Heart right ventricle (tissue), 16 donors: ENCODE results near the gene PLCXD1. TPM values are rescaled to one million over a fixed set of nuclear protein-coding genes. Genes with fewer than 3 reads are reported as not detected.
"Not testable (repeated sequence)": the region's sequence is repeated elsewhere in the genome, so short reads cannot be mapped to it uniquely, and the experiment has no call there.

Experiments
- ATAC-seq, 8 donors: fragments of 200-7000 bp; cut with Tn5 transposase; one replicate each; pipeline ENCODE4 v1.9.1; 2020; ENCODE audit warnings: mild to moderate bottlenecking in 8 of 8, moderate library complexity in 8 of 8, moderate number of reproducible peaks in 1 of 8
- DNase-seq, 2 donors: peaks; one replicate each; pipeline ENCODE4 v3.0.0-alpha.2; 2020
- H3K27ac ChIP-seq, 10 donors: fragments of 200-600 bp; sonication (generic) in 2 of 10; one replicate each; pipeline versions ENCODE4 v1.5.0 to v1.8.0; 2020 to 2022; ENCODE audit warnings: mild to moderate bottlenecking in 3 of 10
- H3K27me3 ChIP-seq, 7 donors: fragments of 200-600 bp; one replicate each; pipeline ENCODE4 v1.8.0; 2021 to 2022; ENCODE audit warnings: mild to moderate bottlenecking in 2 of 7
- H3K36me3 ChIP-seq, 9 donors: fragments of 200-600 bp; sonication (generic) in 1 of 9; one replicate each; pipeline versions ENCODE4 v1.5.0 to v1.8.0; 2020 to 2022; ENCODE audit warnings: mild to moderate bottlenecking in 2 of 9
- H3K4me1 ChIP-seq, 9 donors: fragments of 200-600 bp; sonication (generic) in 1 of 9; one replicate each; pipeline versions ENCODE4 v1.5.0 to v1.8.0; 2020 to 2022; ENCODE audit warnings: mild to moderate bottlenecking in 4 of 9
- H3K4me3 ChIP-seq, 10 donors: fragments of 200-600 bp; sonication (generic) in 2 of 10; one replicate each; pipeline versions ENCODE4 v1.5.0 to v1.8.0; 2020 to 2022; ENCODE audit warnings: mild to moderate bottlenecking in 7 of 10, moderate library complexity in 2 of 10
- H3K9me3 ChIP-seq, 11 donors: fragments of 200-600 bp in 10 of 11; sonication (generic) in 2 of 11; one replicate each; pipeline versions ENCODE4 v1.5.0 to v1.8.0; 2013 to 2022; ENCODE audit warnings: mild to moderate bottlenecking in 2 of 11, control low read depth in 1 of 11, moderate library complexity in 1 of 11
- WGBS, 2 donors: extraction: QIAGEN DNeasy Blood & Tissue Kit; methylation state at CpG; one replicate each; pipeline ENCODE4 v1.1.7; 2013; ENCODE audit warnings: inconsistent platforms in 1 of 2; 5-methylcytosine and 5-hydroxymethylcytosine counted together
- intact Hi-C, 10 donors: fragments of 100-400 bp; cut with DNase I; formaldehyde crosslinking; loops; one replicate each; pipeline versions ENCODE4 v1.11.1 to v1.14.2; 2022
- polyA plus RNA-seq, 2 donors: library from polyadenylated mRNA; stranded (reverse); fragments of 200-250 nt; gene quantifications; one replicate each; pipeline ENCODE4 v1.2.3, GENCODE V29; 2013
- total RNA-seq, 10 donors: library from RNA; stranded (reverse); fragmentation: NEBNext Ultra II Directional in 3 of 10; extraction: Animal tissue kit (Norgen Biotek cat#: 25700) in 3 of 10; gene quantifications; one replicate each; pipeline versions ENCODE4 v1.2.1 to v1.2.4, GENCODE V29; 2021 to 2023
- TF ChIP-seq, protein P1 (sequence below), 9 donors: fragments of 200-600 bp; sonication (generic) in 2 of 9; IDR thresholded peaks; one replicate each; pipeline versions ENCODE4 v1.5.0 to v1.8.0; 2021 to 2022; ENCODE audit warnings: antibody characterized with exemption in 9 of 9, mild to moderate bottlenecking in 5 of 9, moderate library complexity in 1 of 9
- donor health status: Arrhythmogenic right ventricular cardiomyopathy.
- donor health status: ischemic (EF 13 %, LVEDD 7.1; RV severe dilation, severe dysfunction).
- donor health status: healthy with polysubstance abuse.
- donor health status: DM: no; HTN: yes; CAD: no.
- donor health status: DM: no; HTN: no; CAD: no.
- donor health status: ischemic (EF 25% LVEDD 6.9; RV normal size, moderate dysfunction).
- donor health status: ischemic (EF 25% LVEDD 5.7; RV mildly dilated, moderate dysfunction).
- donor health status: healthy.
- donor health status: DM: yes; HTN: yes; CAD: no.
- donor health status: Ischemic cardiomyopathy.
- donor health status: ischemic (EF 35%, LVEDD 5.7; RV mildly dilated, moderate dysfunction).
- donor health status: nonischemic (EF 11% LVEDD 7.7; RV severe dilation, severe dysfunction).
- donor health status: DM: yes; HTN: yes; CAD: no.
- donor health status: PGD.
- donor health status: ischemic (EF 29% LVEDD 5.4; RV normal size, mild dysfunction).
- donor health status: nonischemic (EF 23%, LVEDD 6.1; RV moderate dilation, normal function).

Gene PLCXD1
- total and polyA plus RNA-seq, 12 donors: 1.9 to 19.9 (median 2.8) TPM

DNA sequence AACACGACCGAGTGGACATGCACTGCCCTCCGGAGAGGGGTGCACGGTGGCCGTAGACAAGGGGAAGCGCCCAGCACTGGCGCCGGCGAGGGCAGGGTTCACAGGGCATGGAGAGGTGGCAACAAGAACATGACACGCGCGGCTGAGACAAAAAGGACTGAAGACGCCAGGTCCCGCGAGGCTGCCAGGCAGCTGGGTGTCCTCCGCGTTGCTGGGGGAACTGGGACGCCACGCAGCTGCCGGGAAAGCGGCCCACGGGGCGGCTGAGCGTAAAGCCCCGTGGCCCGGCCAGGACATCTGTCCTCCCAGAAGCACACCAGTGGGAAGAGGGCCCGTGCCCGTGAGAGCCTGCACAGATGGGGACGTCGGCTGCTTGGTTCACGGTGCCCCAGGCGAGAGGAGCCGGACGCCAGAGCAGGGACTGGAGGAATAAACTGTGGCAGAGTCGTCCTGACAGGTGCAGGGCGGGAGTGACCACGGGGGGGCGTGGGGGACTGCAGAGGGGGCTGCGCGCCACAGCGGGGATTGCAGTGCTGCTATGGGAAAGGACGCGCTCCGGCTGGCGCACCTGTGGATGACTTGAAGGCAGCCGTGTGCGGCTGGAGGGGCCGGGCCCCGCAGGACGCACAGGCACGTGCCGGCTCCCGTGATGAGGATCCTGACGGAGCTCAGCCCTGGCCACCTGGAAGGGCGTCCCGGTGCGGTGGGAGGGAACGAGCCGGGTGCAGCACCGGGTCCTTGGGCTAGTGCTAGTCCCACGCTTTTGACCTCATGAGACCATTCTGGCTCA lies 69.5 kb downstream of the PLCXD1 start:
- peaks cover 0 to 17% (median 3%) of the 10 kb centered on the region in 9 donors for H3K4me1 ChIP-seq
- DNase-seq: no peak
- no peak overlapping the region for H3K4me3 ChIP-seq
- WGBS, 2 donors: 94 to 96% methylated on average over 61 of the region's 61 CpGs
- no peak overlapping the region for H3K27ac ChIP-seq
- H3K27me3 ChIP-seq: no peaks in the 10 kb centered on the region
- intact Hi-C loops: no loop called here
- TF ChIP-seq, protein P1, sequence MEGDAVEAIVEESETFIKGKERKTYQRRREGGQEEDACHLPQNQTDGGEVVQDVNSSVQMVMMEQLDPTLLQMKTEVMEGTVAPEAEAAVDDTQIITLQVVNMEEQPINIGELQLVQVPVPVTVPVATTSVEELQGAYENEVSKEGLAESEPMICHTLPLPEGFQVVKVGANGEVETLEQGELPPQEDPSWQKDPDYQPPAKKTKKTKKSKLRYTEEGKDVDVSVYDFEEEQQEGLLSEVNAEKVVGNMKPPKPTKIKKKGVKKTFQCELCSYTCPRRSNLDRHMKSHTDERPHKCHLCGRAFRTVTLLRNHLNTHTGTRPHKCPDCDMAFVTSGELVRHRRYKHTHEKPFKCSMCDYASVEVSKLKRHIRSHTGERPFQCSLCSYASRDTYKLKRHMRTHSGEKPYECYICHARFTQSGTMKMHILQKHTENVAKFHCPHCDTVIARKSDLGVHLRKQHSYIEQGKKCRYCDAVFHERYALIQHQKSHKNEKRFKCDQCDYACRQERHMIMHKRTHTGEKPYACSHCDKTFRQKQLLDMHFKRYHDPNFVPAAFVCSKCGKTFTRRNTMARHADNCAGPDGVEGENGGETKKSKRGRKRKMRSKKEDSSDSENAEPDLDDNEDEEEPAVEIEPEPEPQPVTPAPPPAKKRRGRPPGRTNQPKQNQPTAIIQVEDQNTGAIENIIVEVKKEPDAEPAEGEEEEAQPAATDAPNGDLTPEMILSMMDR (IDR thresholded peaks at IDR 0.05): no peak
- H3K9me3 ChIP-seq: no peaks in the 10 kb centered on the region
- peaks cover 0 to 15% (median 0%) of the 10 kb centered on the region in 9 donors for H3K36me3 ChIP-seq
- ATAC-seq: peak in 1 of 8 donors; percentile 18

DNA sequence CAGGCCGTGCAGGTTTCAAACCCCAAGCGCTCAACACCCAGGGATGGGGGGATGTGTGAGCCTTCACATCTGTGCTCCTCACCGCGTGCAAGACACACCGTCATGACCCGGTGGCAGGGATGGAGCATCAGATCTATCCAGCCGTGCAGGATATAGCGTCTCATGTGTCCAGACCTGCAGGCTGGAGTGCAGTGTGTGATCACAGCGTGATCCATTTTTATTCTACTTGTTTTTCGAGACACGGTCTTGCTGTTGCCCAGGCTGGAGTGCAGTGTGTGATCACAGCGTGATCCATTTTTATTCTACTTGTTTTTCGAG lies 70.1 kb downstream of the PLCXD1 start:
- H3K4me1 ChIP-seq: peaks cover 0 to 17% (median 3%) of the 10 kb centered on the region in 9 donors
- H3K27ac ChIP-seq: not testable (repeated sequence)

DNA sequence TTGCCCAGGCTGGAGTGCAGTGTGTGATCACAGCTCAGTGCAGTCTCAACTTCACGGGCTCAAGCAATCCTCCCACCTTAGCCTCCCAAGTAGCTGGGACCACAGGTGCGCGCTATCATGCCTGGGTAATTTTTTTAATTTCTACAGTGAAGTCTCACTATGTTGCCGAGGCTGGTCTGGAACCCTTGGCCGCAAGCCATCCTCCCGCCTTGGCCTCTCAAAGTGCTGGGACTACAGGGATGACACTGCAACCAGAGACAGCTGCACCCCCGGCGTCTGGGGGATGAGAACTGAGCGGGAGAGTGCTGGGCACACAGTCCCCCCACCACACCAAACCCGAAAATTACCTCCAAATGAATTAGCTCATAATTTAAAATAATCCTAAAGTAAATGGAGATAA lies 70.6 kb downstream of the PLCXD1 start:
- peaks cover 0 to 12% (median 0%) of the 10 kb centered on the region in 9 donors for H3K36me3 ChIP-seq
- no peak for ATAC-seq
- TF ChIP-seq, protein P1 (IDR thresholded peaks at IDR 0.05): no peak
- peaks cover 0 to 17% (median 3%) of the 10 kb centered on the region in 9 donors for H3K4me1 ChIP-seq
- no peak for DNase-seq
- H3K9me3 ChIP-seq: no peaks in the 10 kb centered on the region
- intact Hi-C loops: no loop called here
- no peak overlapping the region for H3K27ac ChIP-seq
- no peaks in the 10 kb centered on the region for H3K27me3 ChIP-seq
- no peak overlapping the region for H3K4me3 ChIP-seq
- WGBS, 2 donors: 91 to 92% methylated on average over 10 of the region's 10 CpGs

More for the DNA sequence above, 70.1 kb downstream of the PLCXD1 start:
- H3K4me3 ChIP-seq, DNase-seq, ATAC-seq, H3K27me3 ChIP-seq, intact Hi-C loops, H3K9me3 ChIP-seq: not testable (repeated sequence)
- 89 to 93% methylated on average over 11 of the region's 13 CpGs for WGBS, 2 donors
- peaks cover 0 to 16% (median 0%) of the 10 kb centered on the region in 9 donors for H3K36me3 ChIP-seq

DNA sequence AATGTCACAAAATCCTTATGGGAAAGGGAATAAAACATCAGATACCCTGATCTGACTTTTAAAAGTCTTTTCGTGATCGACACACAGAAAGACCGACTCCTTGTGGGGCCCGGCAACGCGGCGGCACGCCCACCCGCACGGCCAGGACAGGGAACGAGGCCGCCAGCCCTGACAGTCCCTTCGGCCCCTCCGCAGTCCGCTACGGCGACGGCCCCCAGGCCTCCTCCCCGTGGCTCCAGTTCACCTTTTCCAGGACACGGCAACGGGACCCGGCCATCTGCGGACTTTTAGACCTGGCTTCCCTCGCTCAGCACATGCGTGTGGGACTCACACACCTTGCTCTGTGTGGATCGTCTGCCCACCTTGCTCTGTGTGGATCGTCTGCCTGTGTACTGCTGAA lies 71.0 kb downstream of the PLCXD1 start:
- H3K4me3 ChIP-seq: no peak overlapping the region
- ATAC-seq (no peak), DNase-seq (peak in 1 of 2 donors; percentile 8)
- 94 to 95% methylated on average over 27 of the region's 27 CpGs for WGBS, 2 donors
- TF ChIP-seq, protein P1 (IDR thresholded peaks at IDR 0.05): no peak
- no peak overlapping the region for H3K27ac ChIP-seq
- intact Hi-C loops: no loop called here
- H3K27me3 ChIP-seq: no peaks in the 10 kb centered on the region
- H3K4me1 ChIP-seq: peaks cover 0 to 17% (median 3%) of the 10 kb centered on the region in 9 donors
- H3K9me3 ChIP-seq: no peaks in the 10 kb centered on the region
- peaks cover 0 to 12% (median 0%) of the 10 kb centered on the region in 9 donors for H3K36me3 ChIP-seq
